ENCODE measurements around the gene GDE1.

GDE1 gene

GRCh38 chr16:19486750-19487325, 35.1 kb downstream of the GDE1 start:
- TF ChIP-seq, protein P1, sequence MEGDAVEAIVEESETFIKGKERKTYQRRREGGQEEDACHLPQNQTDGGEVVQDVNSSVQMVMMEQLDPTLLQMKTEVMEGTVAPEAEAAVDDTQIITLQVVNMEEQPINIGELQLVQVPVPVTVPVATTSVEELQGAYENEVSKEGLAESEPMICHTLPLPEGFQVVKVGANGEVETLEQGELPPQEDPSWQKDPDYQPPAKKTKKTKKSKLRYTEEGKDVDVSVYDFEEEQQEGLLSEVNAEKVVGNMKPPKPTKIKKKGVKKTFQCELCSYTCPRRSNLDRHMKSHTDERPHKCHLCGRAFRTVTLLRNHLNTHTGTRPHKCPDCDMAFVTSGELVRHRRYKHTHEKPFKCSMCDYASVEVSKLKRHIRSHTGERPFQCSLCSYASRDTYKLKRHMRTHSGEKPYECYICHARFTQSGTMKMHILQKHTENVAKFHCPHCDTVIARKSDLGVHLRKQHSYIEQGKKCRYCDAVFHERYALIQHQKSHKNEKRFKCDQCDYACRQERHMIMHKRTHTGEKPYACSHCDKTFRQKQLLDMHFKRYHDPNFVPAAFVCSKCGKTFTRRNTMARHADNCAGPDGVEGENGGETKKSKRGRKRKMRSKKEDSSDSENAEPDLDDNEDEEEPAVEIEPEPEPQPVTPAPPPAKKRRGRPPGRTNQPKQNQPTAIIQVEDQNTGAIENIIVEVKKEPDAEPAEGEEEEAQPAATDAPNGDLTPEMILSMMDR (IDR thresholded peaks at IDR 0.05; ENCODE audit: low read depth, low read length), result no peak
- no peak for DNase-seq
- Histone ChIP-seq H3K36me3 (no peaks in the 10 kb centered on the region), H3K9me3 (no peaks in the 10 kb centered on the region), H3K4me1 (no peaks in the 10 kb centered on the region), H3K27me3 (no peaks in the 10 kb centered on the region), H3K4me3 (ENCODE audit: low read depth, low read length) (no peak overlapping the region)

DNA sequence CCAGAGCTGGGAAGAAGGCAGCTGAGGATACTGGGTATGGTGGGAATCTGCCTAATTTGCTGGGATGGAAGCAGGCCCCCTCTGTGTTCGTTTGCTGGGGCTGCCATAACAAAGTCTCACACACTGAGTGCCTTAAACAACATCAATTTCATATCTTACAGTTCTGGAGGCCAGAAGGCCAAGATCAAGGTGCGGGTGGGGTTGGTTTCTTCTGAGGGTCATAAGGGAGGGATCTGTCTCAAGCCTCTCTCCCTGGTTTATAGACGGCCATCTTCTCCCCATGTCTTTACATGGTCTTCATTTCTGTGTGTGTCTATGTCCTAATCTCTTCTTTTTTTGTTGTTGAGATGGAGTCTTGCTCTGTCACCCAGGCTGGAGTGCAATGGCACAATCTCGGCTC, 35.8 kb downstream of the GDE1 start:
- Histone ChIP-seq H3K9me3 (no peaks in the 10 kb centered on the region), H3K4me1 (no peaks in the 10 kb centered on the region), H3K36me3 (no peaks in the 10 kb centered on the region), H3K27me3 (no peaks in the 10 kb centered on the region), H3K4me3 (ENCODE audit: low read depth, low read length) (no peak overlapping the region)
- DNase-seq, result no peak
- TF ChIP-seq, protein P1 (IDR thresholded peaks at IDR 0.05; ENCODE audit: low read depth, low read length), result no peak

DNA sequence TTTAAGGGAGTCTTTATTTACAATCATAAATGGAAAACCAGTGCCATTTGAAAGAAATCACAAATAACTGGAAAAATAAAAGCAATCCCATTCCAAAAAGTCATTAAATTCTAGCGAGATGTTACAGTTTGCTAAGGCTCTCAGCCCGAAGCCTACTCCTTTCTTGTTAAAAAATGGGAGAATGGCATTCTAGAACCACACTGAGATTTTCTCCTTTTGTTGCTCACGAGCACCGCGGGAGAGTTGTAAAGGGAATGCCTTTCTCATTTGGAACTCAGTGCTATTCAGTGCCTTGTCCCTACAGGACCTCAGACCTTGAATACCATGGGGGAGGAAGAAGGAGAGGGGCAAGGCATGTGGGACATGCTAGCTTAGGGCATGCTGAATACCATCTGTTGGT, 36.3 kb downstream of the GDE1 start:
- no peak for DNase-seq
- Histone ChIP-seq H3K36me3 (no peaks in the 10 kb centered on the region), H3K4me1 (no peaks in the 10 kb centered on the region), H3K4me3 (ENCODE audit: low read depth, low read length) (no peak overlapping the region), H3K9me3 (no peaks in the 10 kb centered on the region), H3K27me3 (no peaks in the 10 kb centered on the region)
- TF ChIP-seq, protein P1 (IDR thresholded peaks at IDR 0.05; ENCODE audit: low read depth, low read length), result no peak

GRCh38 chr16:19484096-19484495, 37.8 kb downstream of the GDE1 start:
- H3K9me3 ChIP-seq, result no peaks in the 10 kb centered on the region
- TF ChIP-seq, protein P1 (IDR thresholded peaks at IDR 0.05; ENCODE audit: low read depth, low read length), result no peak
- no peaks in the 10 kb centered on the region for H3K36me3 ChIP-seq
- H3K4me3 ChIP-seq (ENCODE audit: low read depth, low read length), result no peak overlapping the region
- H3K27me3 ChIP-seq, result no peaks in the 10 kb centered on the region
- H3K4me1 ChIP-seq, result no peaks in the 10 kb centered on the region
- no peak for DNase-seq

DNA sequence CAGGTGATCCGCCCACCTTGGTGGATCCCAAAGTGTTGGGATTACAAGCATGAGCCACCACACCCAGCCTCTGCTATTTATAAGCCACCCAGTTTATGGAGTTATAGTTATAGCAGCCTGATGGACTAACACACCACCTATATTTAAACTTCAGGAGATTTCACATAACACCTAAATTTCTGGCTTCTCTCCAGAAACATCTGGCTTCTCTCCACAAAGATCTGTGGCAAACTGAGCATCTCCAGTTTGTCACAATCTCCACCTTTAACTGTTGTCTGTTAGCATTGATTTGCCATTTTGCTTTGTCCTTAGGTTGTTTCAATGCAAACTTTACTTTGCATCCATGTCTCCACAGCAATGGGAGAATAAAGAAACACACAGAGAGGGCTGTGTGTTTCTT, 39.6 kb downstream of the GDE1 start:
- H3K4me1 ChIP-seq, result no peaks in the 10 kb centered on the region
- TF ChIP-seq, protein P1 (IDR thresholded peaks at IDR 0.05; ENCODE audit: low read depth, low read length), result no peak
- no peak overlapping the region for H3K4me3 ChIP-seq (ENCODE audit: low read depth, low read length)
- no peaks in the 10 kb centered on the region for H3K36me3 ChIP-seq
- DNase-seq, result no peak
- no peaks in the 10 kb centered on the region for H3K9me3 ChIP-seq
- H3K27me3 ChIP-seq, result no peaks in the 10 kb centered on the region

DNA sequence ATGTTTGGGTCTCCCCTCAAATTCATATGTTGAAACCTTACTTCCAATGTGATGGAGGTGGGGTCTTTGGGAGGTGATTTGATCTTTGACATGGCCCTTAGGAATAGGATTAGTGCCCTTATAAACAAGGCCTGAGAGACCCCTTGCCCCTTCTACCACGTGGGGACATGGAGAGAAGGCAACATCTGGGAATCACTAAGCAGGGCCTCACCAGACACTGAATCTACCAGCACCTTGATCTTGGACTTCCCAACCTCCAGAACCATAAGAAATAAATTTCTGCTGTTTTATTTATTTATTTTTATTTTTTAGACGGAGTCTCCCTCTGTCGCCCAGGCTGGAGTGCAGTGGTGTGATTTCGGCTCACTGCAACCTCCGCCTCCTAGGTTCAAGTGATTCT, 40.1 kb downstream of the GDE1 start:
- no peaks in the 10 kb centered on the region for H3K4me1 ChIP-seq
- no peak for DNase-seq
- TF ChIP-seq, protein P1 (IDR thresholded peaks at IDR 0.05; ENCODE audit: low read depth, low read length), result no peak
- H3K36me3 ChIP-seq, result no peaks in the 10 kb centered on the region
- H3K4me3 ChIP-seq (ENCODE audit: low read depth, low read length), result no peak overlapping the region
- H3K9me3 ChIP-seq, result no peaks in the 10 kb centered on the region
- H3K27me3 ChIP-seq, result no peaks in the 10 kb centered on the region

All from BE2C (cell line).